Bronchial epithelial cell (primary cell): ENCODE measurements around the gene LYRM4. TPM values are rescaled to one million over a fixed set of nuclear protein-coding genes. Genes with fewer than 3 reads are reported as not detected.
A peak's percentile ranks its signal among the peaks of the same experiment; 100 is the strongest.

Source experiments
- DNase-seq: peaks from one replicate; pipeline ENCODE4 v3.0.0-alpha.2; 2010; ENCODE audit warnings: low read depth
- FAIRE-seq: peaks from 2 replicates; lab custom pipeline; 2011; peaks lifted over from hg19 to GRCh38; lab: Jason Lieb, UNC
- H3K27me3 ChIP-seq: 2 replicates; pipeline ENCODE4 v1.5.1; 2011; ENCODE audit warnings: low read length; ENCODE audit not compliant: control insufficient read depth, insufficient read depth
- H3K36me3 ChIP-seq: 2 replicates; pipeline ENCODE4 v1.5.1; 2011; ENCODE audit warnings: low read length; ENCODE audit not compliant: control insufficient read depth, insufficient read depth
- H3K4me3 ChIP-seq: 2 replicates; pipeline ENCODE4 v1.5.1; 2011; ENCODE audit warnings: mild to moderate bottlenecking, low read depth, low read length, control low read depth
- CTCF ChIP-seq: IDR thresholded peaks from 2 replicates; pipeline ENCODE4 v1.5.1; 2011; ENCODE audit warnings: mild to moderate bottlenecking, moderate library complexity, low read length, control low read depth, inconsistent platforms; ENCODE audit not compliant: insufficient read depth, severe bottlenecking
- total RNA-seq: library from RNA; depleted of rRNA; stranded (reverse); fragments of >200 nt; gene quantifications from 2 replicates; pipeline ENCODE4 v1.2.1, GENCODE V29; 2014

The LYRM4 gene
- total RNA-seq, 1 donor from 2014 or later, result 15.3 TPM

- no peaks in the 10 kb centered on the region for H3K36me3 ChIP-seq
- H3K27me3 ChIP-seq, result no peaks in the 10 kb centered on the region
- TF ChIP-seq CTCF, result no peak
- no peak for FAIRE-seq
- DNase-seq, result no peak
- no peak overlapping the region for H3K4me3 ChIP-seq
Measured at GRCh38 chr6:5293692-5294091, 32.9 kb upstream of the LYRM4 start.

- DNase-seq (no peak), FAIRE-seq (no peak)
- Histone ChIP-seq H3K27me3 (no peaks in the 10 kb centered on the region), H3K4me3 (no peak overlapping the region), H3K36me3 (no peaks in the 10 kb centered on the region)
- TF ChIP-seq CTCF, result no peak
Measured at GRCh38 chr6:5292154-5292553, 31.4 kb upstream of the LYRM4 start.

- no peak for TF ChIP-seq CTCF
- FAIRE-seq (no peak), DNase-seq (no peak)
- Histone ChIP-seq H3K27me3 (no peaks in the 10 kb centered on the region), H3K36me3 (no peaks in the 10 kb centered on the region), H3K4me3 (no peak overlapping the region)
Measured at GRCh38 chr6:5290500-5290899, 29.8 kb upstream of the LYRM4 start.

- no peak for FAIRE-seq
- DNase-seq, result no peak
- no peaks in the 10 kb centered on the region for H3K27me3 ChIP-seq
- no peak overlapping the region for H3K4me3 ChIP-seq
- no peak for TF ChIP-seq CTCF
- H3K36me3 ChIP-seq, result no peaks in the 10 kb centered on the region
Measured at GRCh38 chr6:5290097-5290496, 29.3 kb upstream of the LYRM4 start.

GRCh38 chr6:5287966-5288297, 27.2 kb upstream of the LYRM4 start:
- H3K4me3 ChIP-seq, result no peak overlapping the region
- H3K36me3 ChIP-seq, result no peaks in the 10 kb centered on the region
- DNase-seq (no peak), FAIRE-seq (no peak)
- no peak for TF ChIP-seq CTCF
- H3K27me3 ChIP-seq, result no peaks in the 10 kb centered on the region

GRCh38 chr6:5287205-5287965, 26.6 kb upstream of the LYRM4 start:
- FAIRE-seq, result peak; percentile 72
- Histone ChIP-seq H3K36me3 (no peaks in the 10 kb centered on the region), H3K27me3 (no peaks in the 10 kb centered on the region), H3K4me3 (no peak overlapping the region)
- peak; percentile 74 for DNase-seq
- no peak for TF ChIP-seq CTCF
